Measurements from ENCODE around the gene KLK5. TPM values are rescaled to one million over a fixed set of nuclear protein-coding genes. Genes with fewer than 3 reads are reported as not detected.

Gene KLK5
- total RNA-seq, 1 donor from 2014 or later, result 93.9 TPM

GRCh38 chr19:50968716-50969412 is 16.0 kb upstream of the KLK5 start:
- ATAC-seq, result no peak

DNA sequence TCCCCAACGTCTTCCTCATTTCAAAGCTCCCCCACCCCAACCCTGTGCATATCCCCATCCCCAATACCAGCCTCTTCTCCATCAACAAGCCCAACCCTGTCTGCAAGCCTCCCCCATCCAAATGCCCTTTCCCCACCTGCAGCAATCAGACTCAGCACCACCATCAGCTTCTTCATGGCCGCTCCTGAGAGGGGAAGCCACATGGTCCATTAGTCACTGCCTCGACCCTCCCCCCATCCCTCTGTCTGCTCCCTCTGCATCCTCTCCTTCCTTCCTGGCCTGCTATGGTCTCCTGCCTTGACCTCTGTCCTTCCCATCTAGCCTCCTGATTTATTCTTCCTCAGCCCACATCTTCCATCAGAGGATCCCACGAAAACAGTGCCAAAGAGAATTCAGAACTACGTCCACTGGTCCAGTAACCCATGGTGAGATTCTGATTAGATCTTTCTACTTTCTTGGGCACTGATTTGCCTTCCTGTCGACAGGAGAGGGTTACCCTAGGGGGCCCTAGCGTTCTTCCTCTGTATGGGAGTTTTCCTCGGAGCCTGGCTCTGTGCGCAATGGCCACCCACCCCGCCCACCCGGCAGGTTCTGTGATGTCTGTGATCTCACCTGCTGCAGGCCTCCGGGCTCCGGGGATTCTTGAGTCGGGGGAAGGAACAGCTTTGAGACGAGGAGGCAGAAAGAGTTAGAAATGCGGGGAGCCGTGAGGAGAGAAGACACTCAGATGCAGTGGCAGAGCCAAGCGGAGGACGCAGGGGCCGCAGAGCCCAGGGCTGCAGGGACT is 15.3 kb upstream of the KLK5 start:
- no peak for ATAC-seq

GRCh38 chr19:50964266-50964665 is 11.4 kb upstream of the KLK5 start:
- ATAC-seq, result no peak

GRCh38 chr19:50963381-50963780 is 10.5 kb upstream of the KLK5 start:
- ATAC-seq, result no peak

DNA sequence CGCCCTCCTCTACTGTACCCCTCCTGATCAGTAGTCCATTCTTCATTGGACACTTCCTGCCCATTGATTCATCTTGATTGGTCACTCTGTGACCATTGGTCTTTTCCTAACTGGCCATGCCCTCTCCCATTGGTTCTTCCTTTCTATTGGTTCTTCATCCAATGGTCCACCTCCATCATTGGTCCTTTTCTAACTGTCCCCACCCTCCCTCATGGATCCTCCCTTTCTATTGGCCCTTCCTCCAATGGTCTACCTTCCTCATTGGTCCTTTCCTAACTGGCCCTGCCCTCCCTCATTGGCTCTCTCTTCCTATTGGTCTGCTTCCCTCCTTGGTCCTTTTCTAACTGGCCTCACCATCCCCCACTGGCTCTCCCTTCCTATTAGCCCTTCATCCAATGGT is 9.4 kb upstream of the KLK5 start:
- no peak for ATAC-seq

DNA sequence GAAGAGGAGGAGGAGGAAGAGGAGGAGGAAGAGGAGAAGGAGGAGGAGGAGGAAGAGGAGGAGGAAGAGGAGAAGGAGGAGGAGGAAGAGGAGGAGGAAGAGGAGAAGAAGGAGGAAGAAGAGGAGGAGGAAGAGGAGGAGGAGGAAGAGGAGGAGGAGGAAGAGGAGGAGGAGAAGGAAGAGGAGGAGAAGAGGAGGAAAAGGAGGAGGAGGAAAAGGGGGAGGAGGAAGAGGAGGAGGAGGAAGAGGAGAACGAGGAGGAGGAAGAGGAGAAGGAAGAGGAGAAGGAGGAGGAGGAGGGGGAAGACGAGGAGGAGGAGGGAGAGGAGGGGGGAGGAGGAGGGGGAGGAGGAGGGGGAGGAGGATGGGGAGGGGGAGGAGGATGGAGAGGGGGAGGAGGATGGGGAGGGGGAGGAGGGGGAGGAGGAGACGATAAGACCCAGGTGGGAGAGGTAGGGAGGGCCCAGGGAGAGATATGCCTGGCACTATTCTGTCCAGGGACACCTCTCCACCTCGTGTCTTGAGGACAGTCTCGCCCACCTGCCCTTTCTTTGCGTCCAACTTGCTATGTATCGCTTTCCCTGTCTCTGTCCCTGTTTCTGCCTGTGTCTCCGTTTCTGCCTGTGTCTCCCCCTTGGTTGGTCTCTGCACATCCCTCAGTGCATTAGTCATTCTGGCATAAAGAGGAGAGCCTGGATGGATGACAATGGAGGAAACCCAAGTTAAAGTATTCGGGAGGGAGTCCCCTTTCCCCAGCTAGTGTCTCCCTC is 7.1 kb upstream of the KLK5 start:
- ATAC-seq, result peak; percentile 24

GRCh38 chr19:50957587-50957986 is 4.7 kb upstream of the KLK5 start:
- peak; percentile 5 for ATAC-seq

GRCh38 chr19:50949861-50950260 is 3.0 kb downstream of the KLK5 start:
- ATAC-seq, result no peak

- ATAC-seq, result no peak
Observed at GRCh38 chr19:50947123-50947522, 5.7 kb downstream of the KLK5 start.

GRCh38 chr19:50944795-50945194 is 8.0 kb downstream of the KLK5 start:
- ATAC-seq, result no peak

GRCh38 chr19:50943074-50943828 is 9.6 kb downstream of the KLK5 start:
- ATAC-seq, result peak; percentile 78

DNA sequence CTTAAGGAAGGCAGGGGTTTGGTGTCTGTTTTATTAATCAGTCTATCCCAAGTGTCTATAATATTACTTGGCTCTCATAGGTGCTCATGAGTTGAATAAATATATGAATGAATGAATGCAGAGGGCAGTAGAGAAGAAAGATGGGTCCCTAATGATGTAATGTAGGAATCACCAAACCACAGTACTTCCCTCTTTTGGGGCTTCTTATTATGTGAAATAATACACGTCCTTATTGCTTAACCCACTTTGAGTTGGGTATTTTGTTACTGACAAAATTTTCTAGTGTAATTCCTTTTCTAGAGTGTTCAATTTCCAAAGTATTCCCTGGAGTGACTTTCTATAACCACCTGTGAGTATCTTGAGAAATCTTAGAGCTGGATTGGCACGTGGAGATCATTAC is 13.2 kb downstream of the KLK5 start:
- ATAC-seq, result no peak

GRCh38 chr19:50933640-50934039 is 19.2 kb downstream of the KLK5 start:
- peak; percentile 80 for ATAC-seq

DNA sequence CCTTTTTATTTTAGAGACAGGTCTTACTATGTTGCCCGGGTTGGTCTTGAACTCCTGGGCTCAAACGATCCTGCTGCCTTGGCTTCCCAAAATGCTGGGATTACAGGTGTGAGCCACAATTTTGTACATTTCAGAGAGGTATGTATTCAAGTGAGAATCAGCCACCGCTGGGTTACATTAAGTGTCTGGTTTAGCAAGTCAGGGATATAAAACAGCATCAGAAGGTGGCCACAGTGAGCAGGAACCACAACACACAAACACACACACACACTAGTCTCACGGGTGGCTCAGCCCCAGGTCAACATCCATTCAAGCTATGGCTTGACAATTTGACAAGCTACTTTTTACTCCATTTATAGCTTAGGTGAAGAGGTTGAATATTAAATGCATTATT is 20.2 kb downstream of the KLK5 start:
- peak; percentile 51 for ATAC-seq

GRCh38 chr19:50932018-50932689 is 20.7 kb downstream of the KLK5 start:
- ATAC-seq, result peak; percentile 80

GRCh38 chr19:50931023-50931422 is 21.8 kb downstream of the KLK5 start:
- no peak for ATAC-seq

- no peak for ATAC-seq
Observed at GRCh38 chr19:50928831-50929230, 24.0 kb downstream of the KLK5 start.

DNA sequence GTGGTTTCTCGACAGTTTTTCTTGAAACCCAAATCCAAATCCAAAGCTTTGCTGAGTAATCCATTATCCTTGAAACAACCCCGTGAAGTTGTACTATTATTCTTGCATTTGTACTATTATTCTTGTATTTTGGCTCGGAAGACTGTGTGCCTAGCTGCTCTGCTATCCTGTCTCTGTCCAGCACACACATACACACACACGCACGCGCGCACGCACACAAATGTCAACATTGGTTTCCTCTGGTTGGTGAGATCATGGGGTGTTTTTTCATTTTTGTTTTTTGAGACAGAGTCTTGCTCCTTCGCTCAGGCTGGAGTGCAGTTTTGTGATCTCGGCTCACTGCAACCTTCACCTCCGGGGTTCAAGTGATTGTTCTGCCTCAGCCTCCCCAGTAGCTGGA is 26.7 kb downstream of the KLK5 start:
- no peak for ATAC-seq

GRCh38 chr19:50925734-50926133 is 27.1 kb downstream of the KLK5 start:
- ATAC-seq, result no peak

GRCh38 chr19:50924586-50924985 is 28.3 kb downstream of the KLK5 start:
- ATAC-seq, result peak; percentile 30

- ATAC-seq, result peak; percentile 93
Observed at GRCh38 chr19:50922317-50922853, 30.5 kb downstream of the KLK5 start.
